K562 (cell line): Measurements from ENCODE around the gene ANTKMT. TPM values are rescaled to one million over a fixed set of nuclear protein-coding genes. Genes with fewer than 3 reads are reported as not detected.

Experiments
- BRF1 ChIP-seq: IDR thresholded peaks from 3 replicates; pipeline ENCODE4 v1.6.1; 2011; ENCODE audit warnings: borderline replicate concordance, mild to moderate bottlenecking; ENCODE audit not compliant: insufficient read length; ENCODE audit errors: extremely low read depth
- KAT7 ChIP-seq: sonication (generic); formaldehyde crosslinking; IDR thresholded peaks from 2 replicates; pipeline ENCODE4 v1.8.0; 2022; ENCODE audit warnings: missing genetic modification reagents, mild to moderate bottlenecking, borderline replicate concordance
- KLF6 ChIP-seq: fragments of 250-450 bp; sonication (Bioruptor Pico); IDR thresholded peaks from 2 replicates; pipeline ENCODE4 v1.4.0; 2020; ENCODE audit warnings: mild to moderate bottlenecking, moderate library complexity, borderline replicate concordance
- MITF ChIP-seq: IDR thresholded peaks from 2 replicates; pipeline ENCODE4 v1.6.1; 2014; ENCODE audit warnings: antibody characterized with exemption
- MYNN ChIP-seq, 2 experiments: sonication (generic); formaldehyde crosslinking in 1 of 2; IDR thresholded peaks; 2 replicates each; pipeline versions ENCODE4 v1.5.0 to v1.6.1; 2016 to 2020; ENCODE audit warnings: antibody characterized with exemption in 1 of 2, missing genetic modification reagents in 1 of 2
- REST ChIP-seq, 2 experiments: fragments of 450-650 bp; formaldehyde crosslinking in 1 of 2; IDR thresholded peaks; 2 replicates each; pipeline versions ENCODE4 v1.4.0 to v1.6.1; 2014 to 2020; ENCODE audit warnings: mild to moderate bottlenecking in 2 of 2, borderline replicate concordance in 1 of 2, low read depth in 1 of 2
- RFX7 ChIP-seq: fragments of 250-450 bp; sonication (Bioruptor Pico); IDR thresholded peaks from 2 replicates; pipeline ENCODE4 v1.5.1; 2021; ENCODE audit warnings: mild to moderate bottlenecking
- SETDB1 ChIP-seq: IDR thresholded peaks from one replicate; pipeline ENCODE4 v1.6.1; 2012; ENCODE audit warnings: low read length, control low read depth, inconsistent platforms
- SOX6 ChIP-seq: fragments of 450-650 bp; IDR thresholded peaks from 2 replicates; pipeline ENCODE4 v1.6.1; 2014; ENCODE audit warnings: mild to moderate bottlenecking
- ZBTB5 ChIP-seq: fragments of 450-650 bp; IDR thresholded peaks from 2 replicates; pipeline ENCODE4 v1.6.1; 2017; ENCODE audit warnings: antibody characterized with exemption
- ZNF174 ChIP-seq: fragments of 250-450 bp; sonication (Bioruptor Pico); IDR thresholded peaks from 2 replicates; pipeline ENCODE4 v1.4.0; 2020; ENCODE audit warnings: mild to moderate bottlenecking
- ZNF589 ChIP-seq: fragments of 200-800 bp; sonication (Bioruptor generic); IDR thresholded peaks from 2 replicates; pipeline ENCODE4 v1.6.1; 2016; ENCODE audit warnings: low read depth, missing genetic modification characterization, missing compliant biosample characterization
- ZNF740 ChIP-seq, 3 experiments: fragments of 200-800 bp in 1 of 3; sonication (Bioruptor generic) in 1 of 3; sonication (generic) in 1 of 3; formaldehyde crosslinking in 1 of 3; IDR thresholded peaks; 2 replicates each; pipeline versions ENCODE4 v1.6.1 to v1.8.0; 2016 to 2022; ENCODE audit warnings: mild to moderate bottlenecking in 2 of 3, missing compliant biosample characterization in 2 of 3, missing genetic modification characterization in 2 of 3, missing genetic modification reagents in 1 of 3
- polyA plus RNA-seq, 8 experiments: library from polyadenylated mRNA; depleted of rRNA in 4 of 8; stranded (reverse) in 5 of 8; unstranded in 3 of 8; fragments of >200 nt; fragmentation: Nextera tagmentation in 2 of 8; fragmentation: Illumina TruSeq in 1 of 8; extraction: Ambion mirVana in 2 of 8; extraction: Trizol in 1 of 8; gene quantifications; 2 replicates each; pipeline versions ENCODE4 v1.2.1 to v1.2.3, GENCODE V29; 2011 to 2014; ENCODE audit warnings: inconsistent platforms in 1 of 8, missing spikeins in 1 of 8
- total RNA-seq, 7 experiments: library from RNA; depleted of rRNA in 6 of 7; stranded (reverse); fragments of >200 nt in 6 of 7; fragmentation: Illumina TruSeq in 2 of 7; extraction: Trizol in 2 of 7; gene quantifications; 2 replicates each; pipeline versions ENCODE4 v1.2.1 to v1.2.3, GENCODE V29; 2011 to 2021; ENCODE audit warnings: low replicate concordance in 1 of 7

ANTKMT gene
- total and polyA plus RNA-seq, 9 of the 15 experiments (the other 6 are each of a cell fraction or from before 2014, with no cell fraction given): 0.58 to 217 (median 19.1) TPM

GRCh38 chr16:720990-721764, at the start of gene ANTKMT (continued):
- TF ChIP-seq REST (IDR thresholded peaks at IDR 0.05; ENCODE audit: borderline replicate concordance): peak; percentile 35; the same call in 1 of the 2 replicates
- TF ChIP-seq REST (CRISPR knock-in tag; IDR thresholded peaks at IDR 0.05; ENCODE audit: low read depth): peak; percentile 82
- TF ChIP-seq SETDB1: no peak
- no peak for TF ChIP-seq RFX7
- peak; percentile 5; the same call in 1 of the 2 replicates for TF ChIP-seq MITF
- TF ChIP-seq ZNF589 (CRISPR knock-in tag): peak; percentile 46; the same call in 1 of the 2 replicates
- TF ChIP-seq MYNN (IDR thresholded peaks at IDR 0.05): no peak
- TF ChIP-seq MYNN (CRISPR knock-in tag; IDR thresholded peaks at IDR 0.05): no peak
- TF ChIP-seq KLF6: no peak
- peak; percentile 56; the same call in 1 of the 2 replicates for TF ChIP-seq SOX6
- no peak for TF ChIP-seq ZBTB5
- no peak for TF ChIP-seq ZNF174 (CRISPR knock-in tag)
- no peak for TF ChIP-seq ZNF740 (CRISPR knock-in tag; IDR thresholded peaks at IDR 0.05)
- TF ChIP-seq ZNF740 (tag; IDR thresholded peaks at IDR 0.05): no peak
- 0 out of 2 replicates have a peak, but pooled peaks have one; percentile 28 for TF ChIP-seq KAT7 (CRISPR knock-in tag)
- TF ChIP-seq BRF1: no peak
